HG03469 (cell line): ENCODE measurements around the gene LATS1.
"Not testable (repeated sequence)": the region's sequence is repeated elsewhere in the genome, so short reads cannot be mapped to it uniquely, and the experiment has no call there.

Experiments used
- ATAC-seq: cut with Tn5 transposase; IDR thresholded peaks from one replicate; pipeline ENCODE4 v1.9.1; 2021; ENCODE audit warnings: mild to moderate bottlenecking, moderate library complexity, moderate number of reproducible peaks; ENCODE audit not compliant: unreplicated experiment

LATS1 gene

GRCh38 chr6:149729824-149730223 lies 11.9 kb upstream of the LATS1 start:
- ATAC-seq, result no peak

- no peak for ATAC-seq
Observed at GRCh38 chr6:149728499-149729234, 10.8 kb upstream of the LATS1 start.

- ATAC-seq, result no peak
Observed at GRCh38 chr6:149727793-149728498, 10.0 kb upstream of the LATS1 start.

GRCh38 chr6:149725785-149726184 lies 7.9 kb upstream of the LATS1 start:
- ATAC-seq, result no peak

GRCh38 chr6:149723771-149724417 lies 6.0 kb upstream of the LATS1 start:
- ATAC-seq, result no peak

- no peak for ATAC-seq
Observed at GRCh38 chr6:149723262-149723661, 5.4 kb upstream of the LATS1 start.

GRCh38 chr6:149719531-149719930 lies 1.6 kb upstream of the LATS1 start:
- no peak for ATAC-seq

GRCh38 chr6:149717255-149717587 lies 680 bp downstream of the LATS1 start:
- ATAC-seq, result no peak

- no peak for ATAC-seq
Observed at GRCh38 chr6:149716181-149716963, 1.5 kb downstream of the LATS1 start.

- no peak for ATAC-seq
Observed at GRCh38 chr6:149714442-149714841, 3.5 kb downstream of the LATS1 start.

- no peak for ATAC-seq
Observed at GRCh38 chr6:149711711-149712110, 6.2 kb downstream of the LATS1 start.

GRCh38 chr6:149701714-149702113 lies 16.2 kb downstream of the LATS1 start:
- no peak for ATAC-seq

GRCh38 chr6:149699150-149699549 lies 18.8 kb downstream of the LATS1 start:
- no peak for ATAC-seq

- no peak for ATAC-seq
Observed at GRCh38 chr6:149698175-149698574, 19.7 kb downstream of the LATS1 start.

GRCh38 chr6:149696901-149697300 lies 21.0 kb downstream of the LATS1 start:
- ATAC-seq, result no peak

GRCh38 chr6:149694921-149695320 lies 23.0 kb downstream of the LATS1 start:
- ATAC-seq, result no peak

- ATAC-seq, result no peak
Observed at GRCh38 chr6:149691201-149691600, 26.7 kb downstream of the LATS1 start.

- no peak for ATAC-seq
Observed at GRCh38 chr6:149686230-149686629, 31.7 kb downstream of the LATS1 start.

- ATAC-seq, result no peak
Observed at GRCh38 chr6:149683256-149683859, 34.5 kb downstream of the LATS1 start.

GRCh38 chr6:149681845-149682244 lies 36.1 kb downstream of the LATS1 start:
- not testable (repeated sequence) for ATAC-seq

- no peak for ATAC-seq
Observed at GRCh38 chr6:149681209-149681608, 36.7 kb downstream of the LATS1 start.
